HG02870 (cell line): Measurements from ENCODE around the gene SCGB2B2.
"Not testable (repeated sequence)": the region's sequence is repeated elsewhere in the genome, so short reads cannot be mapped to it uniquely, and the experiment has no call there.

Experiments used
- ATAC-seq: cut with Tn5 transposase; IDR thresholded peaks from one replicate; pipeline ENCODE4 v1.9.1; 2021; ENCODE audit warnings: mild to moderate bottlenecking, moderate library complexity; ENCODE audit not compliant: unreplicated experiment

SCGB2B2 gene, protein sequence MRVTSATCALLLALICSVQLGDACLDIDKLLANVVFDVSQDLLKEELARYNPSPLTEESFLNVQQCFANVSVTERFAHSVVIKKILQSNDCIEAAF

DNA sequence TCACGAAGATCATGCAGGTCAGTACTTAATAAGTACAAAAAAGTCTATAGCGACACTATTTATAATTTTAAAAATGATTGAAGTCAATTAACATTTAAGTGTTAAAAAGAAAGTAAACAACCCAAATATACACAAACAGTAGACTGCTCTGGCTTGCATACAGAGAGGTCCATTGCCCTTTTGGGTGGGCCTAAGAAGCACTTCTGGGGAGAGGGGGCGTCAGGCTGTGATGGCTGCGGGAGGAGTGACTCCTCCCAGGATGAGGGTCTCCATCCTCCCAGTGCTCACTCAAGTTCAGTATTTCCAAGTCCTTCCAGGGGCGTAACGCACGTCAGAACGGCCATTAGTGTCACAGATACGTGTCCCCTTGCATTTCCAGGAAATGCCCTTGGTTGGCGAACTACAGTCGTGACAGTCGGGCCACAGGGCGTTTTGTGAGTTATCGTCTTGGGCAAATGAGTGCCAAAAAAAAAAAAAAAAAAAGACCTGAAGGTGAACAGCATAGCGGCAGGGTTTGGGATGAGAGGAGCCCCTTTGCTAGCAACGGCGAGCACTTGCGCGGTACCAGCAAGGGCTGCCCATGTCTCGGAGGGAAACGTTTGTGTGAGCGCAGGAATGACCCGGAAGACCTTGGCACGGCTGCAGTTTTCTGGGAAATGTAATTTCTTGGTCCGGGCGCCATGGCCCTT is at the start of gene SCGB2B2:
Gene SCGB2B2 (minus strand): TSS at position 463 of the 689 bp plus-strand sequence. CDS start 82,596 bp downstream, outside the sequence.
- peak; percentile 46 for ATAC-seq

DNA sequence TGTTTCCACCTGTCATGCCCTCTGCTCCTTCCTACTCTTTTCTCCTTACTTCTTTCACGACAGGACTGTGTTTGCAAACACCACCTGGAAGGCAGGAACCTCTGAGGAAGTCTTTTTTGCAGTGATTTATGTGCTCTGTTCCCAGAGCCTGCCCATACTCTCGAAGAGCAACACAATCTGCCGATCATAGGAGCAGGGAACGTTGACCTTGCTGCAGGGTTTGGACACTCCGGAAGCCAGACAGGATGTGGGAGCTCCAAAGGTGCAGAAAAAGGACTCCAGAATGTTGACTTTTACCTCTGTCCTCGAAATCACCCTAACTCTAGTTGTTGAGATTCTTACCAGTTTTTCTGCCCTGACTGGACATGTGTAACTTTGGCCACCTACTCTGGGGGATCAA is 48.4 kb upstream of the SCGB2B2 start:
- ATAC-seq: no peak

DNA sequence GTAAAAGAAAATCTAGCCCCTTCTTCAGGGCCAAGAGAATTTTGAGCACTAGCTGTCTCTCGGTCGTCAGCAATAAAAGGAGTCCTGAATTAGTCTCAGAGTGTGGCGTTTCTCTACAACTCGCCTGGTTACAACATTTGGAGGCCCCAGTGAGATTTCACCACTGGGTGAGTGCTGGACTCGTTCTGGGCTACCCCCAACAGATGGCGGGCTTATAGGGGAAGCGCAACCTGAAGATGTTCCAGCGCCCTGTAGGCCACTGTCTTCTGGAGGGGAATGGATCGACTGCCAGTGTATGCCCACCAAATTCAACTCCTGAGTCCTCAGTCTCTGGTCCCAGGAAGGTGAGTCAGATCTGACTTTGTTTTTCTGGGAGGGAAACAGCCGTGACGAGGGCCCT is 45.4 kb upstream of the SCGB2B2 start:
- ATAC-seq: no peak

DNA sequence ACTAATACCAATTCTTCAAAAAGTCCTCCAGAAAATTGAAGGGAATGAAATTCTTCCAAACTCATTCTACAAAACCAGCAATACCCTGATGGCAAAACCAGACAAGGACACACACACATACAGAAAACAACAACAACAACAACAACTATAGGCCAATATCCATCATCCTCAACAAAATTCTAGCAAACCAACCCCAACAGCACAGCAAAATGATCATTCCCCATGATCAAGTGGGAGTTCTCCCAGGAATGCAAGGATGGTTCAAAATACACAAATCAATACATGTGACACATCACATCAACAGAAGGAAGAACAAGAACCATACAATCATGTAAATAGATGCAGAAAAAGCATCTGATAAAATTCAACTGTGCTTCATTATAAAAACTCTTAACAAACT is 38.4 kb upstream of the SCGB2B2 start:
- no peak for ATAC-seq

DNA sequence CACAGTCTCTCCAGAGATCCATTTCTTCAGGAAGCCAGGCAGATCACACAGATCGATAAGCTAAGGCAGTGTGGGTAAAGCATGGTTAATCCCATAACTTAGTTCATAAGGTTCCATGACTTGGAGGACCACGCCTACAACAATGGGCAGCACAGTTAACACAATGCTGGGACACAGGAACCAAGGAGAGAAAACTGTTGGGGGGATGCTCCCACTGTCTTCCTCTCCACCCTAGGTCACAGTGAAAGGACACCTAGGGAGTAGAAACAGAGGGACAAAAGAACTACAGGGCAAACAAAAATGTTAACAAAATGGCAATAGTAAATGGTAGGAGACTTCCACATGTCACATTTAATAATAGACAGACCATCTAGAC is 36.3 kb upstream of the SCGB2B2 start:
- no peak for ATAC-seq

DNA sequence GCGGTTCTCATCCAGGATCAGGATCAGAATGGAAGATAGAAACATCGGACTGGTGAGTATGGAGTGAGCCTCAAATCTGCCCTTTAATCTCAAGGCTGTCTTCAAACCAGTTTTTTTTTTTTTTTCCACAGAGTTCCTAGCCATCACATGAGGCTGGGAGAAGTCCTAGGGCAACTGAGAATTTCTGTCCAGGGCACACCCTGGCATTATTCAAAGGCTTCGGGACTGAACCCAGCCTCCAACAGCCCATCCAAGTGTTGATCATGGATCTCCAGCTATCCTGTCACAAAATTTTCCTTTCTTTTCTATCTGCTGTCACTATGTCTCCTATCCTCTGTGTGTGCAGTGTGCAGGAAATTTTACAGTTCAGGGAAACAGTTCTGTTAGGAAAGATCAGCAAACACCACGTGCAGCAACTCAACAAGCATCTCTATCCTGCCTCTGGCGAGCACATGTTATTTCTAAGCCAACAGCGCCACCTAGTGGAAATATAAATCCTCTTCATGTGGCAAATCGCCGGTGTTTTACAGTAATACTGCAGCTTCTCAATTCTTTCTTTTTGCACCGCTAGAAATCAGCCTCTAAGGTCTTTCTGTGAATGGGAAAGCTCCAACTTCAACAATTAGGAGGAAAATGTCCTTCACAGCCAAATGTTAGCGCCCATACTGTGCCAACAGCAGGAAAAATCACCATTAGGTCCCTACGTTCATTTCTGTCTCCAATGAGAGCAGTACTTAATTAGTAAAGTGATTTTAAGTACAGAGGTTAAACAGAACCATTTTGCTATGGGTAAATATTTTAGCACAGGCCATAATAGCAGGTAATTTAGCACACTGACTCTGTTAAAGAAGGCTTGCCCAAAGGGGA is 35.7 kb upstream of the SCGB2B2 start:
- no peak for ATAC-seq

DNA sequence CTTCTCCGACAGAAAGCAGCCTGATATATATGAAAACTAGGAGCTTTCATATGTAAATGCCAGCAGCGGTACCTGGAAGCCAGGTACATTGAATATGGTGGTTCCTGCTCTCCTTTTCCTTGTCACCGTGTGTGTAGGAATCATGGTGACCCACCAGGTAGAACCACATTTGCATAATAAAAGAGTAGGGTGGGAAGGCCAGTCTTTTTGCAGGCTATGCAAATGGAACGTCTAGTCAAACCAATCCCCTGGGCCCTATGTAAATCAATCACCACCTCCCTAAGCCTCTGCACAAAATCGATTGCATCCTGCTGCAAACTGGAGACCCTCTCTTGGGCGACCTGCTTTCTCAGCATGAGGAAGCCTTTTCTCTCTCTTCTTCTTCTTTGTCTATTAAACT is 34.9 kb upstream of the SCGB2B2 start:
- no peak for ATAC-seq

DNA sequence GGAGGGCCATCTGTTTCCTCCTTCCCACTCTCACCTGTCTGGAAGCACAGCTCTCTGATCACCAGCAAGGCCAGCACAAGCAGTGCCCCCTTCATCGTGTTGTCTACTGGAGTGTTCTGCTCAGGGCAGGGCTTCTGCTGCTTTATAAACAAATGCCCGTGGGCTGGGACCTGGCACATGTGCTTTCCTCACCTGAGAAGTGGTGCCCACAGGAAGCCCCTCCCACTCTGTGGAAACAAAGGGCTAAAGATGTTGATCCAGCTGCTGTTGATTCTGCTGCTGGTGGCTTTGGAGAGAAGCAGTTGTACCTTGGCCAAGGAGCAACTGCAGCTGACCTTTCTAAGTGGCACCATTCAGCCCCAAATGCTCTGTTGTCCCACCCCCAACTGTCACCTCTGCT is 30.7 kb upstream of the SCGB2B2 start:
- ATAC-seq: no peak

DNA sequence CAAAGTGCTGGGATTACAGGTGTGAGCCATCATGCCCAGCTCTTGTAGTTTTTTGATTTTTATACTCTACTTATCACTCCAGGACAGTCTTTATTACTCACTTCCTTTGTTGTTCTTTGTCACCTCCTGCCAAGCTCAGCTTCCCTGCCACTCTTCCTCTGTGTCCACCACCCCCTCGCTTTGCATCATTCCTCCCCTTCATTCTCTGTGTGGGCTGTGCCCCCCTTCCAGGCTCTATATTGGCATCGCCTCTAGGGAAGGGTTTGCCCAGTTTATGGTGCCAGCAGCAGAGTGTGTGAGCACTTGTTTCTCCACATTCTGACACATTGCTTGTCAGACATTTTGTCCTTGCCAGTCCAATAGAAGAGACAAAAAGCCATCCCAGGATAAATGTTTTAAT is 15.6 kb upstream of the SCGB2B2 start:
- no peak for ATAC-seq

DNA sequence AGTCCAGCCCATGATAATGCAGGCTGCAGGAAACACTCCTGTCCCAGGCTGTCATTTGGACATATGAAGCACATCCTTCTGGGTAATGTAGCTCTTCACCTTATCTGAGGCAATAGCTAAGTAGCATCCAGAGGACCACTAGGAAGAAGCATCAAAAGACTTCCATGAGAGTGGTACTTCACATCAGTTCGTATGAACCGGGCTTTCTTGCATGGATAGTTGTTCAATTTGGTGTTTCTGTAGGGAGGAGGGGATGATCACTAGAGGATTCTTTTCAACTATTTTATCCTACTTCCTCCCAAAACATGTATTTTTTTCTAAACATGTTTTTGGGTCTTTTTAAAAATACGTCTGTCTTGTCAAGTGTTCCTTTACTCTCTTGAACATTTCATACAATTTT is 13.4 kb upstream of the SCGB2B2 start:
- no peak for ATAC-seq

DNA sequence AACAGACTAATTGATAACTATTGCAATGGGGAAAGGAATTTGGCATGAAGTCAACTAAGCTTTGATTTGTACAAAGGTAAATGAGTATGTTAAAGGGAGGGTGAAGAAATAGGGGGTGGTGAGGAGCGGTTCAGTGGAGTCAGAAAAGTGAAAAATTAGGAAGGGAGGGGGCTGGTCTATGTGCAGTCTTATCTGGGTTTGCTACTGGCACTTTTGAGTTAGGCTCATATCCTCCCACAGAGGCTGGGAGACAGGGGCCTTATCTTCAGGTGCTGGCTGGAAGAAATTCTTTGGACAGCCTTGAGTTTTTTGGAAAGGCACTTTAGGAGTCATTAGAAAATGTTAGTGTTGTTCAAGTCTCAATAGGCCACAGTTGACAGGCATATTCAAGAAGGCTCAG is 11.6 kb upstream of the SCGB2B2 start:
- ATAC-seq: no peak

DNA sequence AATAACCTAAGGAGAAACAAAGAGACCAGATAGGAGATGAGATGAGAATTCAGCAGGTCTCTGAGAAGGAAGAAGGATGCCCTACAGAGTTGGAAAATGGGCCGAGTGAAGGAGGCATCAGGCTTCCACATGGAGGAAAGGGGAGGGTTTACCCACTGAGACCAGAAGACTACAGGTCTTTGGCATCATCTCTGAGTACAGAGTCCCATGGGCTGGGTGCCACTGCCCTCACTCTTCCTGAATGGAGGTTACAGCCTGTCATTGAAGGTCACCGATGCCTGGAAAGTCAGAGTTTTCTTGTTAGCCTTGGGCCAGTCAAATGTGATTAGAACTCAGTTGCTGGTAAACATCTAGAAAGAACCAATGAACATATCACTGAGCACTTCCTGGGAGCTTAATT is 10.4 kb upstream of the SCGB2B2 start:
- ATAC-seq: no peak

DNA sequence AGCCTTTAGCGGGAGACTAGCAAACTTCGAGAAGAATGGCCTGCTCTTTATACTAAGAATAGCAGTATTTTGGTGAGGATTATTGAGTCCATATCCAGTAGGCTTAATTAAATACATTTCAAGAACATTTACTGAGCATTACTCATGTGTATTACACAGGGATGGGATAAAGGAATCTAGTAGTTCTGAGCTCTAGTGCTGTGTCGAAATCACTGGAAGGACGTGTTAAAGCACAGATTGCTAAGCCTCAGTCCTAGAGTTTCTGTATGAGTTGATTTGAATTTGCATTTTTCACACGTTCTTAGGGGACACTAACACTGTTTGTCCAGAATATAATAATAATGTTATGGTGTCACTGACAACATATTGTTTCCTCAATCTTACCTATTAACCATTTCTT is 9.5 kb upstream of the SCGB2B2 start:
- ATAC-seq: no peak

DNA sequence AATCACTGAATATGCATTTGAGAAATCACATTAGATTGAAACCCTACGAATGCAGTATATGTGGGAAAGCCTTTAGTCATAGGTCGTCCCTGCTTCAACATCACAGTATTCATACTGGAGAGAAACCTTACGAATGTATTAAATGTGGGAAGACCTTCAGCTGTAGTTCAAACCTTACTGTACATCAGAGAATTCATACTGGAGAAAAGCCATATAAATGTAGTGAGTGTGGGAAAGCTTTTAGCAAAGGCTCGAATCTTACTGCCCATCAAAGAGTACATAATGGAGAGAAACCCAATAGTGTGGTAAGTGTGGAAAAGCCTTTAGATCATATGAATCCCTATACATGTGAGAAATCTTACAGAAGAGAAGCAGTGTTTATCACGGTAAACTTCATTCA is 8.3 kb upstream of the SCGB2B2 start:
- ATAC-seq: not testable (repeated sequence)

DNA sequence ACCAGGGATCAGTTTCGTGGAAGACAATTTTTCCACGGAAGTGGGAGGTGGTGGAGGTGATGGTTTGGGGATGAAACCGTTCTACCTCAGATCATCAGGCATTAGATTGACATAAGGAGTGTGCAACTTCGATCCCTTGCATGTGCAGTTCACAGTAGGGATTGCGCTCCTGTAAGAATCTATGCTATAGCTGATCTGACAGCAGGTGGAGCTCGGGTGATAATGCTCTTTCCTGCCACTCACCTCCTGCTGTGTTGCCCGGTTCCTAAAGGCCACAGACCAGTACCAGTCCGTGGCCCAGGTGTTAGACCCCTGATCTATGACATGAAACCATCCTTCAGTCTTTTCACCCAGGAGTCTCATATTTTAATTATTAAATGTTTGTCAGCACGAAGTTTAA is 4.5 kb upstream of the SCGB2B2 start:
- no peak for ATAC-seq

DNA sequence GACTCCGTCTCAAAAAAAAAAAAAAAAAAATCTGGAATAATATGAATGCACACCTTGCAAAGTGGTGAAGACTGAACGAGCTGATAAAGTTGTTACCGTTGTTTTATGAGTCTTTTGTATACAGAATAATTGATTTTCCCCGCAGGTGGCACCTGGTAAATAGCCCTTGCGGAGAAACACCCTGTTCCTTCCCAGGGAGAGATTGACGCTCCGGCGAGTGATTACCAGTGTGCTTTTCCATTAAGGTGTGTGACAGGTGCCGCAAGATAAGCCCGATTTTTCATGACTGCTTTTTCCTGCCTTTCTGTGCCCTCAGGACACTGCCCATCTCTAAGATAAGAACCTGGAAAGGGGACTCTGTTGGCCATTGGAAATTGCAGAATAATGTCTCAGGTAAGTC is 1.5 kb upstream of the SCGB2B2 start:
- no peak for ATAC-seq

DNA sequence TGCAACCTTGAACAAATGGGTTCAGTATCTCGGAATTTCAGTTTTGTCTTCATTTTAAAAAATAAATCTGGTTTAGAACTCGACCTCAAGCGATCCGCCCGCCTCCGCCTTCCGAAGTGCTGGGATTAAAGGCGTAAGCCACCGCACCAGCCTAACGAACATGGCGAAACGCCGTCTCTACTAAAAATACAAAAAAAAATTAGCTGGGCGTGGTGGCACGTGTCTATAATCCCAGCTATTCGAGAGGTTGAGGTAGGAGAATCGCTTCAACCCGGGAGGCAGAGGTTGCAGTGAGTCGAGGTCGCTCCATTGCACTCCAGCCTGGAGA is 1.1 kb upstream of the SCGB2B2 start:
- ATAC-seq: no peak

DNA sequence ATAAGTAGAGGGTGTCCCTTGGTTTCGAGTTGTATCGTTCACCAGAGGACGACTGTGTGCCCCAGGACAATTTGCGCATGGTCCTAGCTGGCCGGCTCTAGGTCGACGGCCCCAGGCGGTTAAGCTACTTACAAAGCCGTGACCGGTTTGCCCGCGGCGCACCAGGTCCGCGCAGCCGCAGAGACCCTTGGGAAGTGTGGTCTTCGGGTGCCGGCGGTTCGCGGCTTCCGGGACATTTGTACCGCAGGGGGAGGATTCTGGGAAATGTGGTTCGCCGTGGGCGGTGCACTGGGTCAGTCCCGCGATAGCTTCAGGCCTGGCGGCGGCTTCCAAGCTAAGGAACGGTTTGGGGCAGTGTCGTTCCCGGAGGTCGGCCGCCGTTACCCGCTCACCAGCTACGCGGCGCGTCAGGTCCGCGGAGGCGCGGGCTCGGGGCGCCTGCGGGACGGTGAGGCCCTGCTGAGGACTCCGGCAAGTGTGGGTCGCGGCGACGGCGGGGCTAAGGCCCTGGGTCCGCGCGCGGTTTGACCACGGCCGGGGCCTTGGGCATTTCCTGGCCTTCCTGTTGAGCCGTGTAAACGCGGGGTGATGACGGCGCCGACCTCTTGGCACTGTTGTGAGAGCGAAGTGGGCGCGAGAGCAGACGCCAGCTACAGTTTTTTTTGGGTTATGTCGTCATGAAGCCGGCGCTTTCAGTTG is 576 bp upstream of the SCGB2B2 start, which contains the start of gene ZNF302:
Gene ZNF302 (plus strand): TSS at position 293 of the 699 bp plus-strand sequence. CDS start 1,127 bp downstream, outside the sequence.
- ATAC-seq: peak; percentile 90

DNA sequence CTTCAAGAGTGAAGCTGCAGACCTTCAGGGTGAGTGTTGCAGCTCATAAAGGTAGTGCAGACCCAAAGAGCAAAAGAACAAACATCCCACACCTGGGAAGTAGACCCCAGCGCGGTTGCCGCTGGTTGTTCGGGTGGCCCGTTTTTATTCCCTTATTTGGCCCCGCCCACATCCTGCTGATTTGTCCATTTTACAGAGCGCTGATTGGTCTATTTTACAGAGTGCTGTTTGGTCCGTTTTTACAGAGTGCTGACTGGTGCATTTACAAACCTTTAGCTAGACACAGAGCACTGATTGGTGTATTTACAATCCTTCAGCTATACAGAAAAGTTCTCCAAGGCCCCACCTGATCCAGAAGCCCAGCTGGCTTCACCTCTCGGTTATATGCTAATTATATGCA is 1.0 kb downstream of the SCGB2B2 start:
- no peak for ATAC-seq

DNA sequence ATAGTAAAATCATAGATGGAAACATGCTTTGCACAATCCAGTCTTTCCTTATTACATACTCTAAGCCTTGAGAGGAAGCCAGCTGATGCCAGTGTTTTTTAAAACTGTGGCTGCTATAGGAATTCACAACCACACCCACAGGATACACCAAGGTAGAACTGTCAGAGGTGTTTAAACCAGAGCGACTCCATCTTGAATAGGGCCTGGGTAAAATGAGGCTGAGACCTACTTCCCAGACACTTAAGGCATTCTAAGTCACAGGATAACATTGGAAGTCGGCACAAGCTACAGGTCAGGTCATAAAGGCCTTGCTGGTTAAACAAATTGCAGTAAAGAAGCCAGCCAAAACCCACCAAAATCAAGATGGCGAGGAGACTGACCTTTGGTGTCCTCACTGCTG is 1.7 kb downstream of the SCGB2B2 start:
- ATAC-seq: no peak

DNA sequence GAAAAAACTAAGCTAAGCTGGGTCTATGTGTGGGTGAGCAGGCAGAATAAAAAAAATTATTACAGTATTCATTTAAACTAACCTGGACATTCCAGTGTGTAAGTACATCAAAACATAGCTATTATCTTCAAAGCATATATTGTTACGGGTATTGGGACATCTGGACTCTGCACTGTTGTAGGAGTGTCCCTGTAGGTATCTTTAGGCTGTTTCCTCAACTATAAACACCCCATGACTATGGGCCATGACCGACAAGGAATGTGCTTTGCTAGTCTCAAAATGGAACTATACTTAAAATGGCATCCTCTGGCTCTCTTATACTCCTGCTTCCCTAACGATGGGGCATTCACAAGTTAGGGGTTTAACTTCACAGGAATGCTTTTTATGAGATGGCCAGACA is 3.4 kb downstream of the SCGB2B2 start:
- no peak for ATAC-seq

DNA sequence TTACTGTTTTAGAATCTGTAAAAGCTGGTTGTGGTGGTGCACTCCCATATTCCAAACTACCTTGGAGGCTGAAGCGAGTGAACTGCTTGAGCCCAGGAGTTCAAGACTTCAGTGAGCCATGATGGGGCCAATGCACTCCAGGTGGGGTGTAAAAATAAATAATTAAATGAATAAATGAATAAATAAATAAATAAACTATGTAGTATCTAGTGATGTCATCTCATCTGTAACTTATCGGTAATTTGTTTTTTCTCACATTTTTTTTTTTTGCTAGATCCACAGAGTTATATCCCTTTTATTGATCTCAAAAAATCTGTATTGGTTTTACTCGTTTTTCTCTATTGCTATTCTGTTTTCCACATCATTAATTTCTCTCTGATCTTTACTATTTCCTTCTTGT is 5.0 kb downstream of the SCGB2B2 start:
- ATAC-seq: no peak
